DOHH2 (cell line): ENCODE results near the gene NGEF.

ENCODE experiments used
- H3F3A ChIP-seq: fragments of 200-600 bp; sonication (generic), shearing (Covaris generic); 2 replicates; pipeline ENCODE4 v1.6.0; 2016; ENCODE audit warnings: antibody characterized with exemption, mild to moderate bottlenecking; ENCODE audit not compliant: control insufficient read depth, insufficient read depth
- H3K27ac ChIP-seq: fragments of 200-600 bp; sonication (generic); 2 replicates; pipeline ENCODE4 v1.5.1; 2014; ENCODE audit warnings: low read depth, mild to moderate bottlenecking, low read length, moderate library complexity
- H3K27me3 ChIP-seq: fragments of 200-600 bp; sonication (generic); 2 replicates; pipeline ENCODE4 v1.6.1; 2014; ENCODE audit warnings: mild to moderate bottlenecking, low read length, mixed read lengths; ENCODE audit not compliant: control insufficient read depth
- H3K36me3 ChIP-seq: fragments of 200-600 bp; sonication (generic); 2 replicates; pipeline ENCODE4 v1.6.1; 2014; ENCODE audit warnings: mild to moderate bottlenecking, low read length, moderate library complexity, mixed read lengths; ENCODE audit not compliant: control insufficient read depth
- H3K4me1 ChIP-seq: fragments of 200-600 bp; sonication (generic); 2 replicates; pipeline ENCODE4 v1.6.1; 2014; ENCODE audit warnings: mild to moderate bottlenecking, low read length, mixed read lengths; ENCODE audit not compliant: control insufficient read depth
- H3K4me2 ChIP-seq: fragments of 200-600 bp; sonication (generic); 2 replicates; pipeline ENCODE4 v1.6.0; 2014; ENCODE audit warnings: mild to moderate bottlenecking, low read length, moderate library complexity
- H3K4me3 ChIP-seq: fragments of 200-600 bp; sonication (generic); 2 replicates; pipeline ENCODE4 v1.5.1; 2014; ENCODE audit warnings: mild to moderate bottlenecking, low read length, mixed read lengths
- H3K79me2 ChIP-seq: fragments of 200-600 bp; sonication (generic); 2 replicates; pipeline ENCODE4 v1.6.1; 2014; ENCODE audit warnings: mild to moderate bottlenecking, low read length, mixed read lengths; ENCODE audit not compliant: control insufficient read depth
- H3K9me2 ChIP-seq: fragments of 200-600 bp; sonication (generic); replicated peaks from 2 replicates; pipeline ENCODE4 v1.6.1; 2014; ENCODE audit warnings: mild to moderate bottlenecking, low read length, mixed read lengths; ENCODE audit not compliant: control insufficient read depth
- H3K9me3 ChIP-seq: fragments of 200-600 bp; sonication (generic); 2 replicates; pipeline ENCODE4 v1.6.1; 2014; ENCODE audit warnings: antibody characterized with exemption, low read length, mixed read lengths; ENCODE audit not compliant: control insufficient read depth, insufficient read depth
- H4K20me1 ChIP-seq: fragments of 200-600 bp; sonication (generic); 2 replicates; pipeline ENCODE4 v1.6.0; 2014; ENCODE audit warnings: low read depth, mild to moderate bottlenecking, antibody characterized with exemption, low read length, moderate library complexity; ENCODE audit not compliant: control insufficient read depth, insufficient read depth
- CTCF ChIP-seq: fragments of 200-600 bp; sonication (generic); IDR thresholded peaks from one replicate; pipeline ENCODE4 v1.5.1; 2014; ENCODE audit warnings: antibody characterized with exemption, mild to moderate bottlenecking, low read depth, low read length; ENCODE audit not compliant: poor library complexity, severe bottlenecking
- EZH2phosphoT487 ChIP-seq: fragments of 200-600 bp; sonication (generic); IDR thresholded peaks from 2 replicates; pipeline ENCODE4 v1.6.1; 2017; ENCODE audit warnings: borderline replicate concordance, mild to moderate bottlenecking, antibody characterized with exemption, low read length, moderate library complexity, mixed read lengths

The NGEF gene

GRCh38 chr2:233011268-233011650 lies 1.8 kb downstream of the NGEF start:
- no peak for TF ChIP-seq EZH2phosphoT487
- no peak for TF ChIP-seq CTCF
- no peak overlapping the region for H3K27ac ChIP-seq
- no peak overlapping the region for H3K4me3 ChIP-seq
- H3F3A ChIP-seq = no peaks in the 10 kb centered on the region
- no peaks in the 10 kb centered on the region for H3K9me3 ChIP-seq
- H3K27me3 ChIP-seq = no peaks in the 10 kb centered on the region
- H4K20me1 ChIP-seq = no peaks in the 10 kb centered on the region
- no peaks in the 10 kb centered on the region for H3K36me3 ChIP-seq
- 0 out of 2 replicates have a peak, but pooled peaks cover 3% of the 10 kb centered on the region for H3K4me1 ChIP-seq
- H3K79me2 ChIP-seq = no peaks in the 10 kb centered on the region
- H3K9me2 ChIP-seq = no peaks in the 10 kb centered on the region
- no peak overlapping the region for H3K4me2 ChIP-seq

- Histone ChIP-seq H3K9me2 (no peaks in the 10 kb centered on the region), H3F3A (no peaks in the 10 kb centered on the region), H3K9me3 (no peaks in the 10 kb centered on the region), H3K36me3 (no peaks in the 10 kb centered on the region), H3K4me2 (no peak overlapping the region), H3K27ac (no peak overlapping the region), H3K4me1 (0 out of 2 replicates have a peak, but pooled peaks cover 3% of the 10 kb centered on the region), H3K27me3 (no peaks in the 10 kb centered on the region), H3K79me2 (no peaks in the 10 kb centered on the region), H4K20me1 (no peaks in the 10 kb centered on the region), H3K4me3 (no peak overlapping the region)
- TF ChIP-seq CTCF (no peak), EZH2phosphoT487 (no peak)
Measured at GRCh38 chr2:233010569-233011267, 2.3 kb downstream of the NGEF start.

GRCh38 chr2:233009661-233010060 lies 3.4 kb downstream of the NGEF start:
- Histone ChIP-seq H3K4me2 (no peak overlapping the region), H3K27ac (no peak overlapping the region), H3K4me3 (no peak overlapping the region), H3K9me2 (no peaks in the 10 kb centered on the region), H3K4me1 (0 out of 2 replicates have a peak, but pooled peaks cover 3% of the 10 kb centered on the region), H3K9me3 (no peaks in the 10 kb centered on the region), H3K27me3 (no peaks in the 10 kb centered on the region), H4K20me1 (no peaks in the 10 kb centered on the region), H3F3A (no peaks in the 10 kb centered on the region), H3K79me2 (no peaks in the 10 kb centered on the region), H3K36me3 (no peaks in the 10 kb centered on the region)
- TF ChIP-seq CTCF (no peak), EZH2phosphoT487 (no peak)
